BLaER1 treated with 17β-estradiol and CSF1 and Interleukin-3, amounts not matched to agents 10 nM and 100 nM (cell line): Measurements from ENCODE around the gene FGD2.

Source experiments
- H3K27ac ChIP-seq, 11 experiments: shearing (Covaris generic); formaldehyde crosslinking; 2 replicates each; pipeline ENCODE4 v1.8.1; 2022
- H3K27me3 ChIP-seq, 11 experiments: shearing (Covaris generic); formaldehyde crosslinking; 2 replicates each; pipeline ENCODE4 v1.8.1; 2022
- H3K36me3 ChIP-seq, 11 experiments: shearing (Covaris generic); formaldehyde crosslinking; 2 replicates each; pipeline ENCODE4 v1.8.1; 2022
- H3K4me1 ChIP-seq, 10 experiments: shearing (Covaris generic); formaldehyde crosslinking; 2 replicates each; pipeline ENCODE4 v1.8.1; 2022
- H3K4me2 ChIP-seq, 11 experiments: shearing (Covaris generic); formaldehyde crosslinking; 2 replicates each; pipeline ENCODE4 v1.8.1; 2022
- H3K4me3 ChIP-seq, 10 experiments: shearing (Covaris generic); formaldehyde crosslinking; 2 replicates each; pipeline ENCODE4 v1.8.1; 2022
- H3K9ac ChIP-seq, 11 experiments: shearing (Covaris generic); formaldehyde crosslinking; 2 replicates each; pipeline ENCODE4 v1.8.1; 2022
- H3K9me3 ChIP-seq, 11 experiments: shearing (Covaris generic); formaldehyde crosslinking; replicated peaks in 1 of 11; 2 replicates each; pipeline ENCODE4 v1.8.1; 2022
- H4K20me1 ChIP-seq, 11 experiments: shearing (Covaris generic); formaldehyde crosslinking; 2 replicates each; pipeline ENCODE4 v1.8.1; 2022
- Cebpa-rat ChIP-seq, 11 experiments: shearing (Covaris generic); IDR thresholded peaks; 2 replicates each; pipeline ENCODE4 v1.8.1; 2022

Gene FGD2

DNA sequence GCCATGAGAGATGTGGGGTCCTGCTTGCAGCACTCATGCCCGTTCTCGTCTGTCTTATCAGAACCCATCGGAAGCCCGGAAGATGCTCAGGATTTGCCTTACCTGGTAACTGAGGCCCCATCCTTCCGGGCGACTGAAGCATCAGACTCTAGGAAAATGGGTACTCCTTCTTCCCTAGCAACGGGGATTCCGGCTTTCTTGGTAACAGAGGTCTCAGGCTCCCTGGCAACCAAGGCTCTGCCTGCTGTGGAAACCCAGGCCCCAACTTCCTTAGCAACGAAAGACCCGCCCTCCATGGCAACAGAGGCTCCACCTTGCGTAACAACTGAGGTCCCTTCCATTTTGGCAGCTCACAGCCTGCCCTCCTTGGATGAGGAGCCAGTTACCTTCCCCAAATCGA lies 42.6 kb upstream of the FGD2 start:
- H3K27me3 ChIP-seq, result no peaks in the 10 kb centered on the region
- H3K4me2 ChIP-seq, result peak overlapping the region; percentile 46 to 94 (median 91); a peak in 21 of 22 replicates

DNA sequence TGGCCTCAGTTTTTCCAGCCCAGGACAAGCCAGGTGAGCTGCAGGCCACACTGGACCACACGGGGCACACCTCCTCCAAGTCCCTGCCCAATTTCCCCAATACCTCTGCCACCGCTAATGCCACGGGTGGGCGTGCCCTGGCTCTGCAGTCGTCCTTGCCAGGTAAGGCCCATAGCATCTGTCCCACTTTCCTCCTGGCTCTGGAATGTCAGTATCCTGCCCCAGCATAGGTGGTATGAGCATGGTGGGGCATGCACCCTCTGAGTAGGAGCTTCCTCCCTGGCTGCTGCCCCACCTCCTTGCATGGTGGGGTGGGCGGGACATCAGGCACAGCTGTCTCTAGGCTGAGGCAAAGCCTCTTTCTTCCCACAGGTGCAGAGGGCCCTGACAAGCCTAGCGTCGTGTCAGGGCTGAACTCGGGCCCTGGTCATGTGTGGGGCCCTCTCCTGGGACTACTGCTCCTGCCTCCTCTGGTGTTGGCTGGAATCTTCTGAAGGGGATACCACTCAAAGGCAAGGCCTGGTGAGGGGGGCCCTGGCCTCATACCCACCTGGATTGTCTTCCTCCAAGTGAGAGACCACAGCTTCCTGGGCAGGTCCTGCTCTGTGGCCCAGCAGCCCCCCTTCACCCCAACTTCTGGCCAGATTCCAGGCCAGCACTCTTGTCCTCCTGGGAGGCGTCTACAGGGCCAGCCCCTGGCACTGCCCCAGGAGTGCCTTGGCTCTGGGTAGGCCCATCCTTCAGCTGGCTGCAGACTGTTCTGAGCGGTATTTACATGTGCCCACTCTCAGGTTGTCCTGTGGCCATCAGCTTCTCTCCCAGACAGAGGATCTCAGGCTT lies 41.8 kb upstream of the FGD2 start:
- Histone ChIP-seq H3K27me3 (no peaks in the 10 kb centered on the region), H3K27ac (peak overlapping the region; percentile 3 to 78 (median 72); a peak in 21 of 22 replicates), H4K20me1 (peaks cover 5 to 44% (median 13%) of the 10 kb centered on the region in 11 experiments; a peak in 14 of 22 replicates), H3K4me3 (peak overlapping the region in 1 of 10 experiments; percentile 17; a peak in 1 of 20 replicates), H3K36me3 (peaks cover 19 to 29% (median 26%) of the 10 kb centered on the region in 11 experiments), H3K9ac (peak overlapping the region in 10 of 11 experiments; percentile 15 to 59 (median 42); a peak in 15 of 22 replicates), H3K4me1 (peaks cover 21 to 64% (median 45%) of the 10 kb centered on the region in 10 experiments), H3K9me3 (no peaks in the 10 kb centered on the region), H3K4me2 (peak overlapping the region; percentile 46 to 94 (median 91))
- TF ChIP-seq Cebpa-rat (IDR thresholded peaks at IDR 0.05), result no peak

More for the DNA sequence above, 42.6 kb upstream of the FGD2 start:
- H3K36me3 ChIP-seq, result peaks cover 11 to 21% (median 18%) of the 10 kb centered on the region in 11 experiments
- peak overlapping the region in 6 of 11 experiments; percentile 19 to 59 (median 41); a peak in 6 of 22 replicates for H3K9ac ChIP-seq
- peak overlapping the region in 10 of 11 experiments; percentile 49 to 78 (median 73); a peak in 17 of 22 replicates for H3K27ac ChIP-seq
- H3K4me3 ChIP-seq, result 0 out of 20 replicates have a peak overlapping the region, but pooled peaks of 1 of the 10 experiments have one; percentile 17
- TF ChIP-seq Cebpa-rat (IDR thresholded peaks at IDR 0.05), result peak; percentile 62 to 96 (median 91)
- peaks cover 21 to 68% (median 47%) of the 10 kb centered on the region in 10 experiments for H3K4me1 ChIP-seq
- H4K20me1 ChIP-seq, result peaks cover 0 to 36% (median 7%) of the 10 kb centered on the region in 11 experiments; a peak in 12 of 22 replicates
- H3K9me3 ChIP-seq, result no peaks in the 10 kb centered on the region

DNA sequence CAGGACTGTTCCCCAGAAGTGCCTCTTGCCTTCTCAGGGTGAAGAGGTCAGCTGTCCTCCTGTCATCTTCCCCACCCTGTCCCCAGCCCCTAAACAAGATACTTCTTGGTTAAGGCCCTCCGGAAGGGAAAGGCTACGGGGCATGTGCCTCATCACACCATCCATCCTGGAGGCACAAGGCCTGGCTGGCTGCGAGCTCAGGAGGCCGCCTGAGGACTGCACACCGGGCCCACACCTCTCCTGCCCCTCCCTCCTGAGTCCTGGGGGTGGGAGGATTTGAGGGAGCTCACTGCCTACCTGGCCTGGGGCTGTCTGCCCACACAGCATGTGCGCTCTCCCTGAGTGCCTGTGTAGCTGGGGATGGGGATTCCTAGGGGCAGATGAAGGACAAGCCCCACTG lies 41.1 kb upstream of the FGD2 start:
- H3K4me2 ChIP-seq, result peak overlapping the region; percentile 7 to 94 (median 91); a peak in 20 of 22 replicates
- TF ChIP-seq Cebpa-rat (IDR thresholded peaks at IDR 0.05), result no peak

DNA sequence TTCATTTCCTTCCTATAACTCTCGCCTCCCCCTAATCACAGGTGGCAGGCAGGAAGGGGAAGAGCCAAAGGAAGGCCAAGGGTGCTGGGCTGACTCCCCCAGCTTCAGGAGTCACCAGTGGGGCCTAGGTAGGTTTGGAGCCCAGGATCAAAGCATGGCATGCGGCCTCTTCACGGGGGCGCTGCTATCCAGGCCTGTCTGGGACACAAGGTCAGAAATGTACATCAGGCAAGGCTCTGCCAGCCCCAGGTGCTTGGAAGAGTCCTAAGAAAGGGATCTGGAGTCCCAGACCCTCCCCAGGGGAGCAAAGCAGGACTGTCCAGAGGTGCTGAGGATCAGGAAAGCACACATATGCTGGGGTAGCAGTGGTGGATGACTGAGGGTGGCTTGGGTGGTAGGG lies 40.5 kb upstream of the FGD2 start:
- no peak for TF ChIP-seq Cebpa-rat (IDR thresholded peaks at IDR 0.05)
- Histone ChIP-seq H3K27me3 (no peaks in the 10 kb centered on the region), H3K27ac (peak overlapping the region in 10 of 11 experiments; percentile 38 to 78 (median 73); a peak in 20 of 22 replicates), H3K9ac (peak overlapping the region; percentile 13 to 59 (median 41); a peak in 12 of 22 replicates), H3K4me2 (peak overlapping the region in 10 of 11 experiments; percentile 7 to 94 (median 91); a peak in 20 of 22 replicates), H3K36me3 (peaks cover 31 to 41% (median 39%) of the 10 kb centered on the region in 11 experiments), H3K4me1 (peaks cover 21 to 60% (median 44%) of the 10 kb centered on the region in 10 experiments), H4K20me1 (peaks cover 5 to 56% (median 18%) of the 10 kb centered on the region in 11 experiments; a peak in 18 of 22 replicates), H3K4me3 (no peak overlapping the region), H3K9me3 (no peaks in the 10 kb centered on the region)

More for the DNA sequence above, 41.1 kb upstream of the FGD2 start:
- H3K27me3 ChIP-seq, result no peaks in the 10 kb centered on the region
- H3K9me3 ChIP-seq, result no peaks in the 10 kb centered on the region
- H4K20me1 ChIP-seq, result peaks cover 5 to 51% (median 16%) of the 10 kb centered on the region in 11 experiments; a peak in 16 of 22 replicates
- H3K4me3 ChIP-seq, result no peak overlapping the region
- H3K27ac ChIP-seq, result peak overlapping the region in 9 of 11 experiments; percentile 69 to 78 (median 74); a peak in 19 of 22 replicates
- peaks cover 26 to 35% (median 33%) of the 10 kb centered on the region in 11 experiments for H3K36me3 ChIP-seq
- H3K9ac ChIP-seq, result peak overlapping the region; percentile 13 to 59 (median 41); a peak in 14 of 22 replicates
- H3K4me1 ChIP-seq, result peaks cover 21 to 64% (median 45%) of the 10 kb centered on the region in 10 experiments

DNA sequence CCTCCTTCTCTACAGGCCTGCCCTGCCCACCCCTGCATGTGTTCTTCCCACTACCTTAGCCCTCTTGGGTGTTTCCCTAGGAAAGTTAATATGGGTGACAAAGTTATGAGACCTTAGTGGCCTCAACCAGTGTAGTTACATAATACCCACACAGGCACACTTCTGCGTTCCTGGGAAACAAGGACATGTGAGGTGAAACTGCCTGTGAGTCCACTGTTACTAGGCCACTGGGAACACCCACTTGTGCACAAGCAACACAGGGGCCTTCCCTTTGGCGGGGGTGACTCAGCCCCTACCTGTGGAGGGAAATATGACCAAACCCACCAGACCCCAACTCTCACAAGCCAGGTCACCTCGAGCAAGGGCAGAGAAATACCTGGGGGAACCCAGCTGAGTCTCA lies 38.2 kb upstream of the FGD2 start:
- Histone ChIP-seq H4K20me1 (peaks cover 17 to 80% (median 41%) of the 10 kb centered on the region in 11 experiments; a peak in 20 of 22 replicates), H3K9ac (0 out of 22 replicates have a peak overlapping the region, but pooled peaks of 1 of the 11 experiments have one; percentile 12), H3K27me3 (no peaks in the 10 kb centered on the region), H3K4me1 (peaks cover 21 to 46% (median 40%) of the 10 kb centered on the region in 10 experiments), H3K36me3 (peaks cover 55 to 65% (median 63%) of the 10 kb centered on the region in 11 experiments), H3K4me2 (no peak overlapping the region), H3K4me3 (no peak overlapping the region), H3K27ac (0 out of 22 replicates have a peak overlapping the region, but pooled peaks of 1 of the 11 experiments have one; percentile 0), H3K9me3 (no peaks in the 10 kb centered on the region)
- no peak for TF ChIP-seq Cebpa-rat (IDR thresholded peaks at IDR 0.05)

DNA sequence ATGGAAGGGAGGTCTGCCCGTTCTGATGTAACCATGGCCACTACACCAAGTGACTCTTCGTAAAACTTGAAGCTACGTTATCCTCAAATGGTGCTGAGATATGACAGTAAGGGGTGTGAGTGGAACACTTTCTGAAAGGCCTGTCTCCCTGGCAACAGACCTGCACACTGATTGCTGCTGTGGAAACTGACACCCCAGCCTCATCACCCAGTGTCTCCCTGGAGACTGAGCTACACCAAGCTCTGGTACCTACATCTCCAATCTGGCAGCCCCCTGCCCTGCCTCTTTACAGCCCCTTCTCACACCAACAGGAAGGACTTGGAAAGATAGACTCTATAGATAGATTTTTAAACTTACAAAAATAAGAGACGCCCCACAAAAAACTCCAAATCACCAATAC lies 37.7 kb upstream of the FGD2 start:
- Histone ChIP-seq H3K27me3 (no peaks in the 10 kb centered on the region), H3K4me3 (no peak overlapping the region), H3K4me2 (no peak overlapping the region), H3K9me3 (no peaks in the 10 kb centered on the region), H3K27ac (no peak overlapping the region), H4K20me1 (peaks cover 21 to 85% (median 46%) of the 10 kb centered on the region in 11 experiments; a peak in 21 of 22 replicates), H3K9ac (no peak overlapping the region), H3K4me1 (peaks cover 21 to 46% (median 40%) of the 10 kb centered on the region in 10 experiments), H3K36me3 (peaks cover 60 to 70% (median 67%) of the 10 kb centered on the region in 11 experiments)
- TF ChIP-seq Cebpa-rat (IDR thresholded peaks at IDR 0.05), result no peak

DNA sequence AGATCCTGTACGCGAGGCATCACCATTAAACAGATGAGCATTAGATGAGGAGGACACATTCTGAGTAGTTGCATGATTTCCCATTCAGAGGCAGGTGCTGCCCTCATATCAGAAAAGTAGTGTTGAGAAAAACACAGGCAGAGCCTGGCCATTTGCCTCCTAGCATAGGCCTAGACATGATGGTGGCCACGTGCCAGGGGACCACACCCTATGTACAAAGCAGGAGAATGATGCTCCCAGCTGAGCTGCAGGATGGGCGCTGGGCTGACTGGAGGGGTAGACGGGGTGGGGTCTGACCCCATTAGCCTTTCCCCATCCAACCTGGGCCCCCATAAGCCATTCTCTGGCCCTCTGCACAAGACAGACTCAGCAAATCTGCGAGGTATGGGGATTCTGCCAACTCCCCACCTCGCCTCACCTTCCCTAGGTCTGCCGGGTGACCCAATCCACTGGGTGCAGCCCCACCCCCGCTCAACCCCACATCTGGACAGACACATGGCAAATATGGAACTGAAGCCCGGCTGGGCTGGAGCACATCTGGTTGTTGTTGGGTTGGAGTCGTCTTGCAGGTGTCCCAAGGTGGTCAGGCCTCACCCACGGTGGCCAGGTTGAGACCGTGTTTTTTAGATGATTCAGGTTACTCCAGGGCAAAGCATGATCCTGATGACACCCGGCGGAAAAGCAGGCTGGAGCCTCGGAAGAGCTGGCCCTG lies 37.0 kb upstream of the FGD2 start:
- H3K27ac ChIP-seq, result no peak overlapping the region
- H3K27me3 ChIP-seq, result no peaks in the 10 kb centered on the region
- H3K4me3 ChIP-seq, result no peak overlapping the region
- H3K36me3 ChIP-seq, result peaks cover 66 to 76% (median 74%) of the 10 kb centered on the region in 11 experiments
- no peak overlapping the region for H3K9ac ChIP-seq
- H3K9me3 ChIP-seq, result no peaks in the 10 kb centered on the region
- no peak for TF ChIP-seq Cebpa-rat (IDR thresholded peaks at IDR 0.05)
- peaks cover 17 to 46% (median 40%) of the 10 kb centered on the region in 10 experiments for H3K4me1 ChIP-seq
- peaks cover 24 to 90% (median 52%) of the 10 kb centered on the region in 11 experiments; a peak in 21 of 22 replicates for H4K20me1 ChIP-seq
- H3K4me2 ChIP-seq, result no peak overlapping the region

DNA sequence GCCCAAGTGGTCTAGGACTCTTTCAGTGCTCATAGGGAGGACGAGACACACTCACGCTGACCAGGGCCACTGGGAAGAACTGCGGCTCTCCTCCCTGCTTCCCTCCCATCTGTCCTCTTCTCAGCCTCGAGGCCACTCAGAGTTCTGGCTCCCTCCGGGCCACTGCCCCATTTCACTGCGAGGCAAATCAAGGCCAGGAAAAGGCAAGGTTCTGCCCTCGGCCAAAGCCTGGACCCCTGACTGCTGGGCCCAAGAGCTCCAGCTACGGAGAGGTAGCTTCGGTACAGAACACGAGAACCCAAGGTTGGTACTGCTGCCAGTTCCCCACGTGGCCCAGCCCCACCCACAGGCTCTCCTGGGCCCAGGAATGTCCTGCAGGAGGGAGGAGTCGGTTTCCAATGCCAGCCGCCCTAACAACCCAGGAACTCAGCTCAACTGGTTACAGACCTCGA lies 36.2 kb upstream of the FGD2 start:
- H3K27ac ChIP-seq, result no peak overlapping the region
- no peaks in the 10 kb centered on the region for H3K27me3 ChIP-seq
- no peak for TF ChIP-seq Cebpa-rat (IDR thresholded peaks at IDR 0.05)
- H3K4me2 ChIP-seq, result no peak overlapping the region
- H3K9ac ChIP-seq, result no peak overlapping the region
- no peak overlapping the region for H3K4me3 ChIP-seq
- H3K36me3 ChIP-seq, result peaks cover 75 to 85% (median 82%) of the 10 kb centered on the region in 11 experiments
- peaks cover 22 to 90% (median 58%) of the 10 kb centered on the region in 11 experiments; a peak in 21 of 22 replicates for H4K20me1 ChIP-seq
- no peaks in the 10 kb centered on the region for H3K9me3 ChIP-seq
- H3K4me1 ChIP-seq, result peaks cover 8 to 46% (median 39%) of the 10 kb centered on the region in 10 experiments
